GM18499 (cell line): ENCODE results near the gene MYO16.
A peak's percentile ranks its signal among the peaks of the same experiment; 100 is the strongest.
"Not testable (repeated sequence)": the region's sequence is repeated elsewhere in the genome, so short reads cannot be mapped to it uniquely, and the experiment has no call there.

Source experiments
- ATAC-seq: cut with Tn5 transposase; IDR thresholded peaks from one replicate; pipeline ENCODE4 v1.9.1; 2021; ENCODE audit warnings: moderate number of reproducible peaks; ENCODE audit not compliant: insufficient read depth, unreplicated experiment

The MYO16 gene

GRCh38 chr13:108859197-108860012, 230.0 kb downstream of the MYO16 start:
- no peak for ATAC-seq

GRCh38 chr13:108860418-108860817, 231.0 kb downstream of the MYO16 start:
- no peak for ATAC-seq

GRCh38 chr13:108877300-108877699, 247.9 kb downstream of the MYO16 start:
- no peak for ATAC-seq

GRCh38 chr13:108878732-108879131, 249.3 kb downstream of the MYO16 start:
- no peak for ATAC-seq

- ATAC-seq, result no peak
Measured at GRCh38 chr13:108889324-108889984, 260.0 kb downstream of the MYO16 start.

- ATAC-seq, result no peak
Measured at GRCh38 chr13:108895220-108895704, 265.9 kb downstream of the MYO16 start.

GRCh38 chr13:108897955-108898354, 268.5 kb downstream of the MYO16 start:
- ATAC-seq, result no peak

- ATAC-seq, result no peak
Measured at GRCh38 chr13:108902405-108903155, 273.2 kb downstream of the MYO16 start.

- no peak for ATAC-seq
Measured at GRCh38 chr13:108903613-108904012, 274.2 kb downstream of the MYO16 start.

- no peak for ATAC-seq
Measured at GRCh38 chr13:108911807-108912206, 282.4 kb downstream of the MYO16 start.

- ATAC-seq, result not testable (repeated sequence)
Measured at GRCh38 chr13:108913731-108914130, 284.3 kb downstream of the MYO16 start.

- no peak for ATAC-seq
Measured at GRCh38 chr13:108915095-108915633, 285.8 kb downstream of the MYO16 start.

GRCh38 chr13:108915634-108916512, 286.5 kb downstream of the MYO16 start:
- peak; percentile 92 for ATAC-seq

- ATAC-seq, result no peak
Measured at GRCh38 chr13:108917581-108917980, 288.2 kb downstream of the MYO16 start.

- no peak for ATAC-seq
Measured at GRCh38 chr13:108919036-108919907, 289.9 kb downstream of the MYO16 start.

- ATAC-seq, result no peak
Measured at GRCh38 chr13:108920137-108920536, 290.7 kb downstream of the MYO16 start.

GRCh38 chr13:108921238-108921637, 291.8 kb downstream of the MYO16 start:
- no peak for ATAC-seq

GRCh38 chr13:108922108-108922507, 292.7 kb downstream of the MYO16 start:
- ATAC-seq, result no peak
